Stimulated activated CD4-positive, alpha-beta T cell treated with anti-CD3 and anti-CD28 coated beads, Interleukin-2, amount 100 ng/mL, for 4 hours (primary cell): ENCODE results near the gene SPAG7.

Experiments
- DNase-seq: peaks from one replicate; pipeline ENCODE4 v3.0.0-alpha.2; 2020; ENCODE audit warnings: low read depth

The SPAG7 gene, protein sequence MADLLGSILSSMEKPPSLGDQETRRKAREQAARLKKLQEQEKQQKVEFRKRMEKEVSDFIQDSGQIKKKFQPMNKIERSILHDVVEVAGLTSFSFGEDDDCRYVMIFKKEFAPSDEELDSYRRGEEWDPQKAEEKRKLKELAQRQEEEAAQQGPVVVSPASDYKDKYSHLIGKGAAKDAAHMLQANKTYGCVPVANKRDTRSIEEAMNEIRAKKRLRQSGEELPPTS

DNA sequence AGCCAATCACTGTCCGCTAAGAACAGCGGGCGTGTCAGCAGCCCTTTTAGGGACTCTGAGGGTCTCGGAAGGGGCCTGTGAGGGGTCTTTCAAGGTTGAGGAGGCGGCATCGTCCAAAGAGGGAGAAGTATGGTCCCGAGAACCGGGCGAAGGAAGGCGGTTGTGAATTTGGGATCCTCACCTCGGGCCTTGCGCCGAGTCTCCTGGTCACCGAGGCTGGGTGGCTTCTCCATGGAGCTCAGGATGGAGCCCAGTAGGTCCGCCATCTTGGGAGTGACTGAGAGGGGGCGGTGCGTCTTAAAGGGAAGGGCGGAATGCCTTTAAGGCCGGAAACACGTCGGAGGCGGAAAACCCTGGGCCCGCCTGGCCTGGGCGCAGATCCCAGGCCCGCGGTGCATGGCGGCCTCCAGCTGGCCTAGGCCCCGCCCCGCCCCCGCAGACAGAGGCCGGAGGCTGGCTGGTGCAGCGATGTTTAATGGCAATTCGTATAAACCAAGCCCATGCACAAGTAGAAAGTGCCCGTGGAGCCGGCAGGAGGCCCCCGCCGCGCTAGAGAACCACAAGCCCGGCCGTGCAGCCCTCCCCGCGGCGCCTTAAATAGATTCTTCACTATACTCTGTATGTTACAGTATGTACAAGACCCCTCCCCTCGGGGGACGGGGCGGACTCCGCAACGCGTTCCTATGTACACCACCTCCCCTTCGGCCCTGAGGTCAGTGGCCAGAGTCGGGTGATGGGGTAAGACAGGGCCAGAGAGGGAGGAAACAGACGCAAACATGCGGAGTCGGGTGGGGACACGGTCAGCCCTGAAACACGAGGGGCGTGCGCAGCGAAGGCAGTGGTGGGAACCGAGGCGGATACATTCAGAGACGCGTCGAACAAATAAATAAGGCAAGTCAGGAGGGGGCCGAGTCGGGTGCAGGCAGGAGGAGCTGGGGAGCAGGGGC, at the start of gene SPAG7:
Gene SPAG7 (minus strand): TSS at position 279 of the 947 bp plus-strand sequence. CDS start 13 bp downstream, at position 266.
- peak; percentile 83 for DNase-seq

DNA sequence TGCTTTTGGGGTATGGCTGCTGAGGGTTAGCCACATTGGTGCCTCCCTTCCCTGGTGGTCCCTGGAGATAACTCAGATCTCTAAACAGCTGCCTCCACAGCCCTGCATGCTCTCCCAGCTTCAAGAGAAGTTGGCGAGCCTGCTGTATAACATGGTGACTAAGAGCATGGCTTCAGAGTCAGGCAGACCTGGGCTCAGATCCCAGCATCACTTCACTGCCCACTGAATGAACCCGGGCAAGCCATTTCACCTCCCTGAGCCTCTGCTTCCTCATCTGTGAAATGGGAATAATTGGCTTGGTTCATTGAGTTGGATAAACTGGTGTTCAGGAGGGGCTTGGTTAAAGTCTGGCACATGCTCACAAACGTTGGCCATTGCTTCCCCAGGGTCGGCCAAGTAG, 46.7 kb upstream of the SPAG7 start:
- DNase-seq = no peak

DNA sequence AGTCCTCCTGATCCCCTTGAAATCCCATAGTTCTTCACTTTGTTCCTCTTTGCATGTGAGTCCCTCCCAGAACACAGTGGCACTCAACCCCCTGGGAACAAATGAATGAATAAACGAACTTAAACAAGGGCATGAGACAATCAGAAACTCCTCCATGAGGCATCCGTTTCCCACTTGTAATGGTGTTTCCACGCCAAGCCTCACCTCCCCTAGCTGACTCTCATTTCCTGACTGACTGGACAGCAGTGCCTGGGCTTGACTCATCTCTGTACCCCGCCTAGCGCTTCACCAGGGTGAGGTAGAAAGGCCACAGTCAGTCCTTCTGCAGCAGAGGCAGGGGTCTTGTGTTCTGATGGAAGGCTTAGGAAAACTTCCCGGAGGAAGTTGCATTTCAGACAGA, 44.3 kb upstream of the SPAG7 start:
- DNase-seq = no peak

DNA sequence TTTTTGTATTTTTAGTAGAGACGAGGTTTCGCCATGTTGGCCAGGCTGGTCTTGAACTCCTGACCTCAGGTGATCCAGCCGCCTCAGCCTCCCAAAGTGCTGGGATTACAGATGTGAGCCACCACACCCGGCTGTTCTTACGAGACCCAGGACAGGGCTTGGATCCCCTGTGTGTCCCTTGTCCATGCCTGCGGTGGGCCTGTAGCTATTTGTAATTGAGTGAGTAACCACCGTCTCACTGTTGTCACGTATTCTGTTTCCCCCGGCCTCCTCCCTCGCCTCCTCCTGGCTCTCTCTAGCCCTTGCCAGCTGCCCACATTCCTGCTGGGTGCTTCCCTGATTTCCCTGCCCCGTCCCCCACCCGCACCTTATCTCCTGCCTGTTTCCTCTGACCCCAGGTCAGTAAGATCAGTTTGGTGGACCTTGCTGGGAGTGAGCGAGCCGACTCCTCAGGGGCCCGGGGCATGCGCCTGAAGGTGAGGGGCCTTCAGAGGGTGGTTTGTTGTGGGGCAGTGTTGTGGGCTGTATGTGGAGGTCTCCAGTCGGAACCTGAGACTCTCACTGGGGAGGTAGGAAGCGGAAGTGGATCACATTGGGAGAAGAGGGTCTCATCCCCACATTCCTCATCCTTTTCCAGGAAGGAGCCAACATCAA, 35.7 kb upstream of the SPAG7 start:
- DNase-seq = no peak

DNA sequence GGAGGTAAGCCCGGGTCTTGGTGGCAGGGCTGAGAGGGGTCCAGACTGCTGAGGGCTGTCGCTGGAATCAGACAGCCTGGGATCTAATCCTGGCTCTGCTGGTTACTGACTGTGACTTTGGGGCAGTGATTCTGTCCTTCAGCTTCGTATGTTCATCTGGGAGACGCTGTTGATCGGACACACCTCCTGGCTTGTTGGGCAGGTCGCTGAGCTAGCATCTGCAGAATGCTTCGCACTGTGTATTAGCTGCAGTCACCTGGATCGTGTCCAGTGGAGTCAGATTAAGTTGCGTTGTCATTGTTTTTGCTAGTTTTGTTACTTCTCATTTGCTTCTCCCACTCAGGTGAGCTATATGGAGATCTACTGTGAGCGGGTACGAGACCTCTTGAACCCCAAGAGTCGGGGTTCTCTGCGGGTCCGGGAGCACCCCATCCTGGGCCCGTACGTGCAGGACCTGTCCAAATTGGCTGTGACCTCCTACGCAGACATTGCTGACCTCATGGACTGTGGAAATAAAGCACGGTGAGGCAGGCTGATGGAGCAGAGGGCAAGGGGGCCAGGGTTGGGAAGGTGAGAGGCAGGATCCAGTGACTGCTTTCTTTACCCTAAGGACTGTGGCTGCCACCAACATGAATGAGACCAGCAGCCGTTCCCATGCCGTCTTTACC, 34.6 kb upstream of the SPAG7 start:
- no peak for DNase-seq

DNA sequence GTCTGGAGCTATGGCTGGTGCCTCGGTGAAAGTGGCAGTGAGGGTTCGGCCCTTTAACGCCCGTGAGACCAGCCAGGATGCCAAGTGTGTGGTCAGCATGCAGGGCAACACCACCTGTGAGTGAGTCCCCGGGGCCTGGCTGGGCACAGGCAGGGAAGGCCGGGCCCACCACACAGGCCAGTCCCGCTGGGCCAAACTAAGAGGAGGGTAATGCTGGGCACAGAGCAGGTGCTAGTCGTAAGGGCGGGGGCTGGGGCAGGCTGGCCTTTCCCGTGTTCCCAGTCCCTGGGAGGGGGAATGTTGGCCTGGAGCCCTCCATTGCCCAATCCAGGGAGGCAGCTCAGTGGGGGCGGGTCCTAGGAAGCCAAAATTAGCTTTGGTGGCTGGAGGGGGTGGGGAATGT, 32.6 kb upstream of the SPAG7 start:
- no peak for DNase-seq

DNA sequence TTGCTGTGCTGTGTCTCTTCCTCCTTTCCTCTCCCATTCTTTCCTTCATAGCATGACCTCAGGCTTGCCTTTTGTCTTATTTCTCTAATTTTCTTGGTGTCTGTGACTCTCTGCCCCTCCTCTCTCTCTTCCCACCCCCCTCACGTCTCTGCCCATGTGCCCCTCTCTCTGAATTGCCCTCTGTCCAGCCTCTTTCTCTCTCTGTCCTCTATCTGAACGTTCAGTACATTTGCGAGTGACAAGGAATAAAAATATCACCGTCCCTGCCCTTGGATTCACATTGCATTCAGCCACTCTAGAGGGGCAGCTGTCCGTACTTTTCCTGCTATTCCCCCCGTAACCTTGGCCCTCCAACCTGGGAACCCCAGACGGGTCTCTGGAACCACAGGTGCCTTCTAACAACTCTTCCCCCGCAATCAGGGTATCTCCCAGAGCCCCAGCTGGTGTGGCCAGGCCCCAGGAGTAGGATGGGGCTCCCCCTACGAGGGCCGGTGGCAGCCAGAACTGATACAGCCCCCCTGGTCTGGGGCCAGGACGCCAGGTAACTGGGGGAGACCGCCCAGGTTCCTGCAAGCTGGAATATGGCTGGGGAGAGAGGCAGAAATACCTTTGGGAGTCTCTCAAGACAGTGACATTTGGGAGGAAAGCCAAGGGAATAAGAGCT, 31.9 kb upstream of the SPAG7 start:
- DNase-seq = no peak

DNA sequence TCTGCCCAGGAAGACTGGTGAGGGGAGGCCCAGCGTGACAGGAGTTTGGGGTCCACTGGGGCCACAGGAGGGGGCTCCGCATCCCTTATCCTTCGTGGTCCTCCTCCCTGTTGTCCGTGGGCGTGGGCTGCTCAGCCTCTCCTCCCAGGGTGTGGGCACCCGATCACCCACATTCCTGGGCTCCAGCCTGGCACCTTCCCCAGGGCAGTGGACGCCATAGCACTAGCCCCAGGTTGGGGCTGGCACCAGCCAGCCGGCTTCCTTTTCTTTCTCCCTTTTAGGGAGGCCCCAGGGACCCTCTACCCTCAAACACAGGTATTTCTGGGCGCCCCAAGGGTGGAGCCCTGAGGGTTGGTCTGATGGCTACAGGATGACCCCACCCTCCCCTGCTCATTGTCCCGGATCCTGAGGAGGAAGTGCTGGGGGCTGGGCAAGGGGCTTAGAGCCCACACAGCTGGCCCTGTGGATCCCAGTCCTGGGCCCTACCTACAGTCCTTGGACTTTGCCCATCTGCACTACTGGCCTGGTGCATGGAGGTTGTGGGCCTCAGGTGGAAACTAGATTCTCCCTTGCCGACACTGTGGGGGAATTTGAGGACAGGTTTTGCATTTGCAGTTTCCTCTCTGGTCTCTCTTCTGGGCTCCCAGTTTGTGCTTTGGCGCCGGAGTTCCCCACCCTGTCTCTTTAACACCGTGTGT, 31.3 kb upstream of the SPAG7 start:
- no peak for DNase-seq

DNA sequence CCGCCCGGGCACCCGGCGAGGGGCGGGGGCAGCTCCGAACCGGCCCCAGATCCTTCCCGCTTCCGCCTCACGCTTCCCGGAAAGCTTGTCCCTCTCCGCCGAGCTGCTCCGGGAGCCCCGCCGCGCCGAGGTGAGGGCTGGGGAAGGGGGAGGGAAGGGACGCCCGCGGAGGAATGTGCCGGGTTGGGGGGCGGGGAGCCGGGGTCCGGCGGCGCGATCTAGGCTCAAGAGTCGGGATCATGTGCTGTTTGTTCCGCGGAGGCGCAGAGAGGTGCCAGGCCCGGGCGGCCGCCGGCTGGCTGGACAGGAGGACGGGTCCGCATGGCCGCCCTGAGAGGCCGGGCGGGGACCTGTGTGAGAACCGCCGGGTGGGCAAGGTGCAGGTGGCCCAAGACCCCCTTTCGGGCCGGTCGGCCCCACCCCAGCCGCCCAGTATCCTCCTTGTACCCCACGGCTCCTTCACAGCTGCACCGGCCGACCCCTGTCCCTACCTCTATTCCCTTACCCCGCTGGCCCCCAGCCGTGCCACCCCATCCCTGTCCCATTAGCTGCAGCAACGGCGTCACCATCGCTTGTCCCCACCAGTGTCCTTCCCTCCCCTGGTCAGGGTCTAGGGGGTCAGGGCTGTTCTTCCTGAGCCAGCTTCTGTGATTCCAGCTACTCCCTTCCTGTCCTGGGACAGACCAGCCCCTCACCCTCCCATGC, 30.6 kb upstream of the SPAG7 start:
- no peak for DNase-seq

DNA sequence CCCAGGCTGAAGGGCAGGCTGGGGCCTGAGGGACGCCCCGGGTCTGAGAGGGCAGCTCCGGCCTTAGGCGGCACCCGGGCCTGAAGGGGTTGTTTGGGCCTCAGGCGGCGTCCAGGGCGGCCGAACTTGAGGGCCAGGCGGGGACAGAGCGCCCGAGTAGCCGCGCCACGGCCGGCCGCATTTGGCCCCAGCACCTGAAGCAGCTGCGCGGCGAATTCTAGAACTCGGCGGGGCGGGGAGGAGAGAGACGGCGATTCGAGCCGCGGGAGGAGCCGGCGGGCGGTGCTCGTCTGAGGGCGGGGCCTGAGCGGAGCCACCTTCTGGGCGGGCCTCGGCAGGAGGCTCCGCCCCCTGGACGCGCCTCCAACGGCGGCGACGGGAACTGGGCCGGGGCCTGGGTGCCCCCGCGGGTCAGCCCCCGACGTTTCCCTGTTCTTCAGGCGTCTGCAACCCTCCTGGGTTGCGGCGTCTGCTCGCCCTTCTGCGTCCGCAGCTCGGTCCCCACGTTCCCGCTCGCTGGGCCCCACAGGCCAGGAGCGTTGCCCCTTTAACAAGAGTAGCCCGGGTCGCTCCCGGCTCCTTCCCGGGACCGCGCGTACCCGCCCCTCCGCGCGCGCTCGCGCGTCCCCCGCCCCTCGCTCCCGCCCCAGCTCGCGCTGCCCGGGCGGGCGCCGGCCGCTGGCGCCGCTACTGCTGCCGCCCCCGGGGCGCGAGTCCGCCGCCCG, 29.8 kb upstream of the SPAG7 start, which contains the start of the genes INCA1 and KIF1C:
Gene INCA1 (minus strand): TSS at position 221 of the 725 bp plus-strand sequence. CDS start 3,085 bp downstream, outside the sequence.
Gene KIF1C (plus strand): TSS at position 649 of the 725 bp plus-strand sequence. CDS start 2,297 bp downstream, outside the sequence.
- DNase-seq = peak; percentile 85

DNA sequence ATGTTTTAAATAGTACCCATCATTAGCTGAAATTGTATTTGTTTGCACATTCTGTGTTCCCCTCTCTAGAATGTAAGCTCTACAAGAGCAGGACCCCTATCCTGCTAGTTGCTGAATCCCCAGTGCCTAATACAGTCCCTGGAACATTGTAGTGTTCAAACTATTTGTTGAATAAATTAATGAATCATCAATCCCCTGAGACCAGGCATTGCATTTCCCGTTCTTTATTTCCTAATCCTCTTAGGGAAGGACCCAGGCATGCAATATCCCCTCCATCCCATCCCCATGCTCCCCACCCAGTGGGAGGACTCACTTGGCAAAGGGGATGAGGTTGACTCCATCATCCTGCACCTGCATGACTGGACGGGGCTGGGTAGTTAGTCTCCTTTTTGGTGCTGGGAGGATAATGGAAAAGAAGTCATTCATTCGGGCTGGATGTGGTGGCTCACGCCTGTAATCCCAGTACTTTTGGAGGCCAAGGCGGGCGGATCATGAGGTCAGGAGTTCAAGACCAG, 26.5 kb upstream of the SPAG7 start:
- DNase-seq = no peak

DNA sequence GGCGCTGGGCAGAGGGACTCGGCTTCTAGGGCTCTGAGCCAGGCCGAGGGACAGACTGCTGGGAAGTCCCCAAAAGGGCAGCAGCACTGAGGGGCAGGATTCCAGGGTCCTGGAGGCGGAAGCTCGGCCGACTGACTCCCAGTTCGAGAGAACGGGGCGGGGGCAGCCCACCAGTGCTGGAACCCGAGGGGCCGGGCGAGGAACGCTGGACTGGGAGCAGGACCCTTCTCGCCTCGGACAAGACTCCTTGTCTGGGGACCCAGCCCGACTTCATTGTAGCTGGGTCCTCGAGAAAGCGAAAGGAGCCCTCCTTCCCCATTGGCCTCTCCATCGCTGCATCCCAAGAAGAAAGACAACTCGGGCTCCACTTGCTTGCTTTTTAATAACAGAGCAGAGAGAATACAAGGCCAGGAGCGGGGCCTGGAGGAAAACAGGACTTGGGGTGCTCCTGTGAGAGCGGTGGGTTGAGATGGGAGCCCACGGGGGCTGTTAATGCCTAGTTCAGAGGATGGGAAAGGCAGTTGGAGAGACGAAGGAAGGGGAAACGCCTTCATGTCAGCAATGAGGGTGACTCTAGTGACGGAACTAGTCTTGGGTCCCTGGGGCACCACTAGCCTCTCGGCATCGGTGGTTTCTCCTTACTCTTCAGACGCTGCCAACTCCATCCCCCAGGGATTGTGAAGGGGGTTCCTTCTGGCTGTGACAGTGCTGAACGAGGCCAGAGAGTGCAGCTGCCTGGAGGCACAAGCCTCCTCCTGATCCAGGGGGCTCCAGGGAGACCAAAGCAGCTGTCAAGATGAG, 20.4 kb upstream of the SPAG7 start:
- no peak for DNase-seq

DNA sequence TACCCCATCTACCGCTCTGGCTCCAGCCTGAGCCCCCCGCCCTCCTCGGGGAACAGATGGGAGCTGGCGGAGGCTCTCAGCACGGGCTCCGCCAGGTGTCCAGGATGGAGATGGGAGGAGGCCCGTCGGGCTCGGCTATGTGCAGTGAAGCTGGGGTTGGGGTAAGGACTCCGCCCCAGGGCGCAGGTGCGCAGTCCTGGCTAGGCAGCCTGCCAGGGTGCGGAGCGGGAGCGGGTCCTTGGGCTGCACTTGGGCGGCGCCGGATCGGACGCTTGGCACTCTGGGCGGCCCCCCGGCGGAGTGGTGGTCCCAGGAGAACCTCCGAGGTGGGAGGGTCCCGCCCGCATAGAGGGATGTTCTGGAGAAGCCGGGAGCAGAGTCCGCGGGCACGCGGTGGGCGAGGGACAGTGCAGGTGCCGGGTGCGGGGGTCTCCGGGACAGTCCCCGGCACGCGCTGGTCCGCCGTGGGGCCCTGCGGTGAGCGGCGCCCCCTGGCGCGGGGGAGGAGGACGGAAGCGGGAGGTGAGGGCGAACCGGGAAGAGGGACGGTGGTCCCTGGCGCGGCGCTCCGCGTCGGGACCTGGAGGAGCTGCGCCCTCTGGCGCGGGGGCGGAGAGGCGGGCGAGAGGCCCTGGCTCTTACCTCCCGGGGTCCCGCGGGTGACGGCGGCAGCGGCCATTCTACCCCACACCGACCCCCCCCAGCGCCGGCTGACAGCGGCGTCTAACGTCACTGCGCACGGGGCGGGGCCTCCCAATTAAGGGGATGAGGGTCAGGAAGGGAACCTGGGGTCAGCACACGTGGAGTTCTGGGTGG, 19.5 kb upstream of the SPAG7 start, which contains the start of gene CAMTA2:
Gene CAMTA2 (minus strand): TSS at position 725 of the 816 bp plus-strand sequence. CDS start 1,453 bp downstream, outside the sequence.
- peak; percentile 79 for DNase-seq

DNA sequence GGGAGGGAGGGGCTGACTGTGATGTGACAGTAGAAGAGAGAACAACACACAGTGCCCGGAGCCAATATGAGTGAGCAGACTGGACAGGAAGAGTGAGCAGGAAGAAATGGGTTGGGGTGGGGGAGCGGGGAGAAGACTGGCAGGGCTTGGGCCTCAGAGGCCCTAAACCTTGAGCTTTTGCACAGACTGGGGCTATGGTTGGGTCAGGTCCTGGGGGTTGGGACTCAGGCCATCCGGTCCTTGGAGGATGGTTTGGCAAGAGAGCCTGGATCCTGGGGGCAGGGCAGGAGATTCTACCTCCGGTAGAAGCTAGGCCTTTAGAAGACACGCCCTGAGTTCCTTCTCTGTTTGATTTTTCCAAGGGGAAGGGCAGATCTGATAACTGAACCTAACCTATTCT, 18.8 kb upstream of the SPAG7 start:
- no peak for DNase-seq

DNA sequence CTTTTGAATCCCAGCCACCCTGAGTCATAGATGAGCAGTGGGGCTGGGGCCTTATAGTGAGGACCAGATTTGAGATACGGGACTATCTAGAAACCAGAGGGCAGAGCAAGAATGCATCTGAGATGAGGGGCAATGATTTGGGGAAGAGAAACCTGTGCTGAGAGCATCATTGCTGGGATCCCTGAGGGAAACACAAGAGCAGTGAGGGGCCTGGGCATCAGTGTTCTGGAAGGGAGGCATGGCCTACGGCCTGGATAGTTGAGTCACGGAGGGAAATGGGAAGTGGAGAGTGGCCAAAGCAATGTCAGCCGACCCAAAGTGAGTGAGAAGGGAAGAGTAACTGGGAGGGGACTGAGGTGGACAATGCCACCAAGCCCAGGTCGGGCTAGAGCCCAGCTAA, 14.7 kb upstream of the SPAG7 start:
- DNase-seq = no peak

DNA sequence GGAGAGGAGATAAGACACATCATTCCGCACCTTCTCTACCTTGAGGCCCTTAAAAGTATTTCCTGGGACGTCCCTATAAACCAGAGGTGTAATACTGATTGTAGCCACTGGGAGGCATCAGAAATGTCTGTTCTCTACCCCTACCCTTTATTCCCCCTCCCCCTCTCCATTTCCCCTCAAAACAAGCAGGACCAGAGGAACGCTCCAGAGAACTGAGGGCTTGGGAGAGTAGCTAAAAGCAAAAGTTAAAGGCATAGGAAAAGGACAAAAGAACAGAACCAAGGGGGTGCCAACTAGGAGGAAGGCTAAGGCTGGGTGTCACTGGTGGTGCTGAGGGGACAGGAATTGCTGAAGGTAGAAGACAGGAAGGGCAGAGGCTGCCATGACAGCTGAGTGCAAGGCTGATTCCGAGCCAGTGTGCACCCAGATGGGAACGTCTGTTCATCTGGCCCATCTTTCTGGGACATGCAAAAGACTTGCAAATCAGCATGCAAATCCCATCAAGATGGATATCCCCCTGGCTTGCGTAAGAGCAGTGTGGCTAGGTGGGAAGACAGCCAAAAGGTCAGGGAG, 13.1 kb upstream of the SPAG7 start:
- no peak for DNase-seq

DNA sequence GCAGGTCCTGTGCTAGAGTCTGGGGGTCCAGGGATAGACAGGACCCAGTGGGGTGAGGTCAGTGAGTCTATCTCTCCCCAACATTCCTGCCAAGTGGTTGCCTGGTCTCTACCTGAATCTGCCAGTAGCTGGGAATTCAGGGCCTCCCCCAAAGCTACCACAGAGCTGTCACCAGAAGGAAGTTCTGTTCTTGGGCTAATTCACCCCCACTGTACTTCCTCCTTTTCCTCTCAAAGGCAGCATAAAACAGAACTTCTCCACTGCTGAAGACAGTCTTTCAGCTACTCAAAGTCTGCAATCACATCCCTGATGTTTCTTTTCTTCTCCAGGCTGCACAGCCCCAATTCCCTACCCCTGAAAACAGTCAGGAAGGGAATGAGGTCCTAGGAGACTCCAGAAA, 11.1 kb upstream of the SPAG7 start:
- no peak for DNase-seq
